Measurements from ENCODE around the gene ZBED3. TPM values are rescaled to one million over a fixed set of nuclear protein-coding genes. Genes with fewer than 3 reads are reported as not detected.

The ZBED3 gene
- total RNA-seq, 4 donors from 2014 or later = 5.7 to 33.5 (median 18.4) TPM

- H3K36me3 ChIP-seq = peaks cover 0 to 36% (median 0%) of the 10 kb centered on the region in 3 donors
- H3K4me1 ChIP-seq = no peaks in the 10 kb centered on the region
- H3K4me3 ChIP-seq = no peak overlapping the region
- peaks cover 0 to 9% (median 0%) of the 10 kb centered on the region in 4 donors for H3K9me3 ChIP-seq
- H3K27ac ChIP-seq = no peak overlapping the region
- no peaks in the 10 kb centered on the region for H3K27me3 ChIP-seq
- WGBS, 2 donors = 81 to 89% methylated on average over 1 of the region's 1 CpG
- DNase-seq (ENCODE audit: low spot score in 2 of 2) = no peak
- TF ChIP-seq, protein P1, sequence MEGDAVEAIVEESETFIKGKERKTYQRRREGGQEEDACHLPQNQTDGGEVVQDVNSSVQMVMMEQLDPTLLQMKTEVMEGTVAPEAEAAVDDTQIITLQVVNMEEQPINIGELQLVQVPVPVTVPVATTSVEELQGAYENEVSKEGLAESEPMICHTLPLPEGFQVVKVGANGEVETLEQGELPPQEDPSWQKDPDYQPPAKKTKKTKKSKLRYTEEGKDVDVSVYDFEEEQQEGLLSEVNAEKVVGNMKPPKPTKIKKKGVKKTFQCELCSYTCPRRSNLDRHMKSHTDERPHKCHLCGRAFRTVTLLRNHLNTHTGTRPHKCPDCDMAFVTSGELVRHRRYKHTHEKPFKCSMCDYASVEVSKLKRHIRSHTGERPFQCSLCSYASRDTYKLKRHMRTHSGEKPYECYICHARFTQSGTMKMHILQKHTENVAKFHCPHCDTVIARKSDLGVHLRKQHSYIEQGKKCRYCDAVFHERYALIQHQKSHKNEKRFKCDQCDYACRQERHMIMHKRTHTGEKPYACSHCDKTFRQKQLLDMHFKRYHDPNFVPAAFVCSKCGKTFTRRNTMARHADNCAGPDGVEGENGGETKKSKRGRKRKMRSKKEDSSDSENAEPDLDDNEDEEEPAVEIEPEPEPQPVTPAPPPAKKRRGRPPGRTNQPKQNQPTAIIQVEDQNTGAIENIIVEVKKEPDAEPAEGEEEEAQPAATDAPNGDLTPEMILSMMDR (IDR thresholded peaks at IDR 0.05) = no peak
These were observed 16.4 kb upstream of the ZBED3 start for GRCh38 chr5:77103457-77103856.

GRCh38 chr5:77102549-77102948, 15.5 kb upstream of the ZBED3 start:
- Histone ChIP-seq H3K36me3 (peaks cover 0 to 36% (median 0%) of the 10 kb centered on the region in 3 donors), H3K4me3 (no peak overlapping the region), H3K4me1 (no peaks in the 10 kb centered on the region), H3K27ac (no peak overlapping the region), H3K27me3 (no peaks in the 10 kb centered on the region), H3K9me3 (peaks cover 0 to 9% (median 0%) of the 10 kb centered on the region in 4 donors)
- TF ChIP-seq, protein P1 (IDR thresholded peaks at IDR 0.05) = no peak
- TF ChIP-seq POLR2A (IDR thresholded peaks at IDR 0.05) (no peak), EP300 (IDR thresholded peaks at IDR 0.05) (no peak)
- DNase-seq (ENCODE audit: low spot score in 2 of 2) = no peak
- WGBS, 2 donors = 95 to 97% methylated on average over 7 of the region's 7 CpGs

- no peak for DNase-seq (ENCODE audit: low spot score in 2 of 2)
- H3K27me3 ChIP-seq = no peaks in the 10 kb centered on the region
- 88 to 93% methylated on average over 4 of the region's 4 CpGs for WGBS, 2 donors
- TF ChIP-seq, protein P1 (IDR thresholded peaks at IDR 0.05) = no peak
- TF ChIP-seq POLR2A (IDR thresholded peaks at IDR 0.05) (no peak), EP300 (IDR thresholded peaks at IDR 0.05) (no peak)
- H3K4me3 ChIP-seq = no peak overlapping the region
- H3K4me1 ChIP-seq = no peaks in the 10 kb centered on the region
- peaks cover 0 to 9% (median 0%) of the 10 kb centered on the region in 4 donors for H3K9me3 ChIP-seq
- no peak overlapping the region for H3K27ac ChIP-seq
- peaks cover 0 to 36% (median 0%) of the 10 kb centered on the region in 3 donors for H3K36me3 ChIP-seq
These were observed 14.2 kb upstream of the ZBED3 start for GRCh38 chr5:77101298-77101697.

DNA sequence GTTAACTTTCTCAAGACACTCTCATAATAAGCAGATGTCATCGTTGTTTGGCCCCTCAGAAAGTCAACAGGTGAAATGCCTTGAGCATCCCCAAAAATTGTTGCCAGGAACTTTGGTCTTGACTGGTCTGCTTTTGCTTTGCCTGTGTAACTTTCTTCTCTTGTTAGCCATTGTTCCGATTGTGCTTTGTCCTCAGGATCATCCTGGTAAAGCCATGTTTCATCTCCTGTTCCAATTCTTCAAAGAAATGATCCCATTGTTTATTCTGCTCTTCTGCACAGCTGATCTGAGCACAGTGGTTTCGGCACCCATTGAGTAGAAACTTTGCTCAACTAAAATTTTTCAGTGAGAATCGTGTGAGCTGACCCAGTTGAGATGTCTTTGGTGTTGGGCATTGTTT, 8.1 kb upstream of the ZBED3 start:
- no peak overlapping the region for H3K27ac ChIP-seq
- no peaks in the 10 kb centered on the region for H3K4me1 ChIP-seq
- no peaks in the 10 kb centered on the region for H3K9me3 ChIP-seq
- no peak overlapping the region for H3K4me3 ChIP-seq
- DNase-seq (ENCODE audit: low spot score in 2 of 2) = no peak
- H3K36me3 ChIP-seq = peaks cover 0 to 13% (median 0%) of the 10 kb centered on the region in 3 donors
- H3K27me3 ChIP-seq = no peaks in the 10 kb centered on the region
- 92 to 95% methylated on average over 4 of the region's 4 CpGs for WGBS, 2 donors
- no peak for TF ChIP-seq EP300 (IDR thresholded peaks at IDR 0.05)
- TF ChIP-seq, protein P1 (IDR thresholded peaks at IDR 0.05) = no peak
- TF ChIP-seq POLR2A (IDR thresholded peaks at IDR 0.05) = no peak

DNA sequence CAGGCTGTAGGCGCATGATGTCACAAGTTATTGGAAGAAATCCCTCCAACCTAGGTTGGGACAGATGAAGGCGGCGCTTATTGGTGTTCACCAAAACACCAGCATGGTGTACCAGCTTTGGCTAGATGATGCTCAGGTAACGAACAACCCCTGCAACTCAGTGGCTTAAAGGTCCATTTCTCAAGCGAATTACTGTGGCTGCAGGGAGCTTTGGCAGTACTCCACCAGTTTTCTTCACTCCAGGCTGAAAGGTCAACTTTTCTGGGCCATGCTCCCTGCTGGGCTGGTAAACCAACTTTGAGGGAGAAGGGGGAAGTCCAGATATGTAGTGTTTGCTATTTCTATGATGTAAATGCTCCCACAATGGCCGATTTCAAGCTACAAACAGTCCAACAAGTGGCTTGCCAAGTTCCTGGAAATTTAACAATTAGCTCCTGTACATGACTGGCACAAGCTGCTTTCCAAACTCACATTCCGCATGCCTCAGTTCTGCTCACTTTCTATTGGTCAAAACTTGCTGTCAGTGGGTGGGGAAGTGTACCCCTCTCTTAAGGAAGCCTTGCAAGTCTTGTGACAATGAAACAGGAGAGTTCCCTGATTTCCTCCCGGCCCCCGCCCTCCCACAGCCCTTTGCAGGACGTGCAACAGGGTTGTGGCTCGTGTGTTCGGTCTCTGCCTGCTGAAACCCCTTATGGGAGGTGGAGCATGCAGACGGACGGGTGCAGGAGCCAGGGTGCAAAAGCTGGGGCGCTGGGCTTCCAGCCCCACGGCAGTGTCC, 588 bp upstream of the ZBED3 start:
- 6 to 7% methylated on average over 13 to 15 of the region's 16 CpGs for WGBS, 2 donors
- TF ChIP-seq POLR2A (IDR thresholded peaks at IDR 0.05) (no peak), EP300 (IDR thresholded peaks at IDR 0.05) (peak in 1 of 2 donors; percentile 60)
- Histone ChIP-seq H3K9me3 (no peaks in the 10 kb centered on the region), H3K36me3 (peaks cover 0 to 14% (median 0%) of the 10 kb centered on the region in 3 donors), H3K4me3 (peak overlapping the region; percentile 56 to 93 (median 75)), H3K27ac (peak overlapping the region; percentile 85 to 92 (median 90)), H3K4me1 (peaks cover 0 to 23% (median 5%) of the 10 kb centered on the region in 4 donors), H3K27me3 (no peaks in the 10 kb centered on the region)
- DNase-seq (ENCODE audit: low spot score in 2 of 2) = peak in 1 of 2 donors; percentile 16

All from tibial nerve (tissue), 4 donors.